SKM-1 treated with dmso at 0.1 percent for 144 hours (cell line): ENCODE results near the gene PLXNB2.
"Not testable (repeated sequence)": the region's sequence is repeated elsewhere in the genome, so short reads cannot be mapped to it uniquely, and the experiment has no call there.

Source experiments
- DNase-seq: peaks from one replicate; lab custom pipeline; 2025; ENCODE audit not compliant: unreplicated experiment; lab: John Stamatoyannopoulos, UW

The PLXNB2 gene

GRCh38 chr22:50281384-50281760, 26.1 kb downstream of the PLXNB2 start:
- no peak for DNase-seq

GRCh38 chr22:50280708-50281383, 26.6 kb downstream of the PLXNB2 start:
- DNase-seq = no peak

GRCh38 chr22:50280022-50280707, 27.3 kb downstream of the PLXNB2 start:
- no peak for DNase-seq

- no peak for DNase-seq
These were observed 28.4 kb downstream of the PLXNB2 start for GRCh38 chr22:50278956-50279619.

GRCh38 chr22:50278461-50278860, 29.0 kb downstream of the PLXNB2 start:
- no peak for DNase-seq

GRCh38 chr22:50277761-50278160, 29.7 kb downstream of the PLXNB2 start:
- DNase-seq = no peak

- DNase-seq = peak; percentile 43
These were observed 31.3 kb downstream of the PLXNB2 start for GRCh38 chr22:50276143-50276542.

GRCh38 chr22:50275181-50276055, 32.0 kb downstream of the PLXNB2 start:
- no peak for DNase-seq

GRCh38 chr22:50274771-50275170, 32.7 kb downstream of the PLXNB2 start:
- DNase-seq = no peak

GRCh38 chr22:50274311-50274710, 33.1 kb downstream of the PLXNB2 start:
- no peak for DNase-seq

GRCh38 chr22:50273781-50274180, 33.7 kb downstream of the PLXNB2 start:
- DNase-seq = not testable (repeated sequence)

GRCh38 chr22:50273352-50273751, 34.1 kb downstream of the PLXNB2 start:
- DNase-seq = not testable (repeated sequence)

GRCh38 chr22:50272044-50272802, 35.2 kb downstream of the PLXNB2 start:
- no peak for DNase-seq

GRCh38 chr22:50271519-50271970, 35.9 kb downstream of the PLXNB2 start:
- DNase-seq = peak; percentile 50

- peak; percentile 33 for DNase-seq
These were observed 36.6 kb downstream of the PLXNB2 start for GRCh38 chr22:50270666-50271394.

GRCh38 chr22:50269970-50270665, 37.3 kb downstream of the PLXNB2 start, which contains the start of gene MAPK11:
MAPK11 (minus strand) TSS chr22:50270380; CDS start chr22:50270292, 88 bp downstream.
- DNase-seq = peak; percentile 29

GRCh38 chr22:50269573-50269969, 37.9 kb downstream of the PLXNB2 start:
- no peak for DNase-seq

GRCh38 chr22:50268655-50269113, 38.8 kb downstream of the PLXNB2 start:
- no peak for DNase-seq
